AG10803 (cell line): ENCODE measurements around the gene ATMIN.

ENCODE experiments used
- DNase-seq: peaks from one replicate; pipeline ENCODE4 v3.0.0; 2010; ENCODE audit warnings: low read depth
- H3K4me3 ChIP-seq: 2 replicates; pipeline ENCODE4 v1.5.1; 2011; ENCODE audit warnings: mild to moderate bottlenecking, low read length, control low read depth
- CTCF ChIP-seq: conservative IDR thresholded peaks from 2 replicates; pipeline ENCODE4 v1.5.1; 2011; ENCODE audit warnings: mild to moderate bottlenecking, low read length, control low read depth, inconsistent platforms

The ATMIN gene

DNA sequence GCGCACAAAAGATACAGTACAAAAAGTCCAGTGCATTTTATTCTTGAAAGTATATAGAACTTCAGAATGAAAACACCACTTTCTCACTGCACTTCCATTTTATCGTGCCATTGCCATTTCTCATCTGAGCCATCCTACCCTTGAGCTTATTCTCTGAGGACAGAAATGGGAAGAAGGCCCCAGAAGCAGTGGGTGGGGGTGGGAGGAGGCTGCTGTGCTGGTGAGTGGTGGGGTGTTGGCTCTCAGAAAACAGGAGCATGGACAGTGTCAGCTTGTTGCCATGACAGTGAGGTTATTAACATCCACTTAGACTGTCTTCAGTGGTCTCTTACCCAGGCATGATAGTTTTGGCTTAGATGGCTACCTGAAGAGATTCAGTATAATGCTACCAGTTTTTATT lies 4.5 kb downstream of the ATMIN start:
- no peak for DNase-seq
- no peak overlapping the region for H3K4me3 ChIP-seq
- TF ChIP-seq CTCF: no peak

- H3K4me3 ChIP-seq: no peak overlapping the region
- TF ChIP-seq CTCF: no peak
- DNase-seq: peak; percentile 46
Observed at GRCh38 chr16:81040842-81041241, 5.2 kb downstream of the ATMIN start.

GRCh38 chr16:81041696-81042095 lies 6.1 kb downstream of the ATMIN start:
- TF ChIP-seq CTCF: no peak
- DNase-seq: no peak
- no peak overlapping the region for H3K4me3 ChIP-seq

GRCh38 chr16:81042821-81043220 lies 7.2 kb downstream of the ATMIN start:
- H3K4me3 ChIP-seq: no peak overlapping the region
- TF ChIP-seq CTCF: no peak
- no peak for DNase-seq

DNA sequence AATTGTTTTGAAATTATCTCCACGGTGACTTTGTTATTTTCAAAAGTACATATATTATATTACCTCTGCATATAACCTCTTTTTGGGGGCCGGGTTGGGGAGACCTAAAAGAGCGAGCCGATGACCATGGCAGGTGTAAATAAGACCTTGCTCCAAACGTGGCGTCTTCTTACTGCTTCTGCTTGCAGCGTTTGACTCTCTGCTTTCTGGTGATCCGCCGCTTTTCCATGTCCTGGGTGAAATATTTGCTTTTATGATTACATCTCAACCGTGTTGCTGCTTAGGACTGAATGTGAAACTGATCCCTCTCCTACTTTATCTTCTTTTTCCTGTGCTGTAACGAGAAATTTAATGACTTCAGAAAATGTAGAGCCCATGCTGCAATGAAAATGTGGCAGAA lies 18.1 kb downstream of the ATMIN start:
- H3K4me3 ChIP-seq: no peak overlapping the region
- TF ChIP-seq CTCF: no peak
- DNase-seq: no peak

DNA sequence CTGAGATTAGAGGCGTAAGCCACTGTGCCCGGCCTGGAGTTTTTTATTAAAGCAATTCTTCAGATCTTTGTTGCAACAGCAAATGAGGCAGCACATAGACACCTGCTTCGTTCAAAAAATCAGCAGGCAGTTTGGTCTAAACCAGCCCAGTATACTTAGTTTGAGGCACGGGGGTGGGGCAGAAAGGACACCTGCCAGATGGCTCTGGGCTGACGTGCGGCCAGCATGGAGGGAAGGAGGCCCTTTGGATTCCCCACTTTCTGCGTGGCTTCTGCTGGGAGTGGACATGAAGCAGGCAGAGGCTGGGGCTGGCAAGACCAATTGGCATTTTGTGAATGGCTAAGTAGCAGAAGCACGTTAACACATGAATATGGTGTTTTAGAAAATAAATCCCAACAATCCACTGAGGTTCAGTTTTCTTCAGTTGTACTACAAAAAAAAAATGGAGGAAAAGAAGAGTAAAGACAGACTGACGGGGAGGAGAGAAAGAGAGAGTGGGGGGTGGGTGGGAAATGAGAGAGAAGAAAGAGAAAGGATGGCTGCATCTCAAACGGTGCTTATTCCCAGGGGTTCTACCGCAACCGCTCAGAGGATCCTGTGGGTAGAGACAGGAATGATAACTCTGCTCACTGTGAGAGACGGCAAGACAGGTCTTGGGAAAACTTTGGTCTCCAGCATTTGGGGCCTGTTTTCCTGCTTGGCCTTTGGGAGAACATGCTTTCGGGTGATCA lies 25.1 kb downstream of the ATMIN start:
- no peak for TF ChIP-seq CTCF
- H3K4me3 ChIP-seq: no peak overlapping the region
- DNase-seq: no peak

GRCh38 chr16:81061307-81061640 lies 25.6 kb downstream of the ATMIN start:
- no peak for TF ChIP-seq CTCF

More at GRCh38 chr16:81061307-81061640, 25.6 kb downstream of the ATMIN start:
- no peak for DNase-seq
- no peak overlapping the region for H3K4me3 ChIP-seq
